ENCODE data around the gene FLT1.

GRCh38 chr13:28396053-28396452, 98.9 kb downstream of the FLT1 start:
- no peak for TF ChIP-seq GATA2 (IDR thresholded peaks at IDR 0.05; ENCODE audit: low read depth, low read length)
- TF ChIP-seq GATA3 (IDR thresholded peaks at IDR 0.05; ENCODE audit: low read depth, low read length) = no peak

All from SH-SY5Y (cell line).